OCI-LY1 (cell line): ENCODE measurements around the gene IGFBP1.

Experiments used
- CTCF ChIP-seq: fragments of 200-600 bp; sonication (generic), shearing (Covaris generic); IDR thresholded peaks from 2 replicates; pipeline ENCODE4 v1.5.1; 2017; ENCODE audit warnings: mild to moderate bottlenecking, antibody characterized with exemption, low read length, moderate library complexity, mixed read lengths
- EZH2 ChIP-seq: fragments of 200-600 bp; sonication (generic), shearing (Covaris generic); IDR thresholded peaks from 2 replicates; pipeline ENCODE4 v1.8.0; 2017; ENCODE audit warnings: borderline replicate concordance, mixed run types, mild to moderate bottlenecking, antibody characterized with exemption, low read length, moderate library complexity, mixed read lengths

GRCh38 chr7:45884136-45884535 is 4.2 kb upstream of the IGFBP1 start:
- no peak for TF ChIP-seq CTCF
- TF ChIP-seq EZH2 = no peak
